Loucy (cell line): ENCODE results near the gene SP140.

ENCODE experiments used
- H2AFZ ChIP-seq: fragments of 200-600 bp; sonication (generic); 2 replicates; pipeline ENCODE4 v1.6.0; 2016; ENCODE audit warnings: antibody characterized with exemption, mild to moderate bottlenecking, low read length, moderate library complexity
- H3F3A ChIP-seq: fragments of 200-600 bp; 2 replicates; pipeline ENCODE4 v1.6.0; 2016; ENCODE audit warnings: antibody characterized with exemption, low read depth, mild to moderate bottlenecking
- H3K27me3 ChIP-seq: fragments of 200-600 bp; sonication (generic); 2 replicates; pipeline ENCODE4 v1.6.1; 2014; ENCODE audit warnings: low read length, mild to moderate bottlenecking; ENCODE audit not compliant: insufficient read depth, poor library complexity, severe bottlenecking
- H3K36me3 ChIP-seq: fragments of 200-600 bp; sonication (generic); 2 replicates; pipeline ENCODE4 v1.6.1; 2016; ENCODE audit warnings: low read length; ENCODE audit not compliant: insufficient read depth
- H3K4me1 ChIP-seq: fragments of 200-600 bp; sonication (generic); 2 replicates; pipeline ENCODE4 v1.5.1; 2014; ENCODE audit warnings: low read length, mild to moderate bottlenecking; ENCODE audit not compliant: insufficient read depth, poor library complexity, severe bottlenecking
- H3K4me2 ChIP-seq: fragments of 200-600 bp; sonication (generic); 2 replicates; pipeline ENCODE4 v1.6.0; 2014; ENCODE audit warnings: antibody characterized with exemption, low read length, low read depth, mild to moderate bottlenecking; ENCODE audit not compliant: poor library complexity, severe bottlenecking
- H3K4me3 ChIP-seq: fragments of 200-600 bp; sonication (generic); 2 replicates; pipeline ENCODE4 v1.5.1; 2014; ENCODE audit warnings: low read length, mild to moderate bottlenecking, mixed read lengths; ENCODE audit not compliant: poor library complexity, severe bottlenecking
- H3K79me2 ChIP-seq: fragments of 200-600 bp; sonication (generic); 2 replicates; pipeline ENCODE4 v1.6.1; 2014; ENCODE audit warnings: low read length; ENCODE audit not compliant: insufficient read depth
- H3K9ac ChIP-seq: fragments of 200-600 bp; sonication (generic); 2 replicates; pipeline ENCODE4 v1.6.0; 2014; ENCODE audit warnings: mild to moderate bottlenecking, low read depth, low read length, moderate library complexity; ENCODE audit not compliant: poor library complexity, severe bottlenecking
- H3K9me2 ChIP-seq: fragments of 200-600 bp; sonication (generic); replicated peaks from 2 replicates; pipeline ENCODE4 v1.6.1; 2016; ENCODE audit warnings: low read depth, low read length, mixed read lengths
- H3K9me3 ChIP-seq: fragments of 200-600 bp; sonication (generic); 2 replicates; pipeline ENCODE4 v1.6.1; 2014; ENCODE audit warnings: mild to moderate bottlenecking, antibody characterized with exemption, low read length, low read depth; ENCODE audit not compliant: insufficient read depth
- H4K20me1 ChIP-seq: fragments of 200-600 bp; sonication (generic); 2 replicates; pipeline ENCODE4 v1.6.0; 2014; ENCODE audit warnings: antibody characterized with exemption, low read length, mild to moderate bottlenecking; ENCODE audit not compliant: insufficient read depth, poor library complexity, severe bottlenecking
- CTCF ChIP-seq: fragments of 200-600 bp; sonication (generic); conservative IDR thresholded peaks from 2 replicates; pipeline ENCODE4 v1.5.1; 2014; ENCODE audit warnings: mild to moderate bottlenecking, antibody characterized with exemption, low read length
- EZH2phosphoT487 ChIP-seq: fragments of 200-600 bp; IDR thresholded peaks from 2 replicates; pipeline ENCODE4 v1.6.1; 2018; ENCODE audit warnings: antibody characterized with exemption, mild to moderate bottlenecking, moderate library complexity, borderline replicate concordance

The SP140 gene

GRCh38 chr2:230360028-230360427 is 134.5 kb downstream of the SP140 start:
- Histone ChIP-seq H3K9ac (no peak overlapping the region), H3K4me2 (no peak overlapping the region), H3K79me2 (no peaks in the 10 kb centered on the region), H3F3A (no peaks in the 10 kb centered on the region), H3K4me3 (no peak overlapping the region), H3K9me3 (no peaks in the 10 kb centered on the region), H4K20me1 (no peaks in the 10 kb centered on the region), H3K9me2 (no peaks in the 10 kb centered on the region), H3K27me3 (no peaks in the 10 kb centered on the region), H3K4me1 (peaks cover 9% of the 10 kb centered on the region), H3K36me3 (peaks cover 45% of the 10 kb centered on the region; the same call in 1 of the 2 replicates), H2AFZ (no peak overlapping the region)
- no peak for TF ChIP-seq CTCF
- no peak for TF ChIP-seq EZH2phosphoT487

- Histone ChIP-seq H3K9ac (no peak overlapping the region), H3K9me3 (no peaks in the 10 kb centered on the region), H3K36me3 (peaks cover 45% of the 10 kb centered on the region; the same call in 1 of the 2 replicates)
Measured at GRCh38 chr2:230362030-230362691, 136.6 kb downstream of the SP140 start.

More at GRCh38 chr2:230362030-230362691, 136.6 kb downstream of the SP140 start:
- Histone ChIP-seq H3K27me3 (no peaks in the 10 kb centered on the region), H3K4me1 (peaks cover 9% of the 10 kb centered on the region), H3K4me3 (no peak overlapping the region), H3K79me2 (no peaks in the 10 kb centered on the region), H3K9me2 (no peaks in the 10 kb centered on the region), H2AFZ (no peak overlapping the region), H3F3A (no peaks in the 10 kb centered on the region), H4K20me1 (no peaks in the 10 kb centered on the region), H3K4me2 (no peak overlapping the region)
- TF ChIP-seq EZH2phosphoT487, result no peak
- no peak for TF ChIP-seq CTCF
